GM12878 (cell line): ENCODE measurements around the gene MYO3B. TPM values are rescaled to one million over a fixed set of nuclear protein-coding genes. Genes with fewer than 3 reads are reported as not detected.

Experiments used
- ATAC-seq: fragments of 200-7000 bp; cut with Tn5 transposase; 3 replicates; pipeline ENCODE4 v1.9.1; 2020; ENCODE audit warnings: mild to moderate bottlenecking, moderate library complexity
- BruUV-seq: library from RNA; stranded (reverse); fragments of 400-500 nt; replicated peaks from 2 replicates; lab custom pipeline; 2021; lab: Mats Ljungman, UMichigan
- CTCF ChIA-PET: fragments of 300-600 bp; sonication (Branson Sonifier 250); formaldehyde crosslinking; extraction: SDS; loops from one replicate; lab custom pipeline; 2021; ENCODE audit warnings: inconsistent platforms; lab: Yijun Ruan, JAX
- POLR2A ChIA-PET: fragments of 350-600 bp; formaldehyde crosslinking; extraction: SDS; loops from one replicate; lab custom pipeline; 2021; ENCODE audit warnings: inconsistent platforms; lab: Charles Lee
- RAD21 ChIA-PET: fragments of 300-600 bp; sonication (Branson Sonifier 250); formaldehyde crosslinking; loops from one replicate; lab custom pipeline; 2023; ENCODE audit warnings: antibody characterized with exemption; ENCODE audit not compliant: unreplicated experiment; lab: Charles Lee
- SMC1A ChIA-PET: fragments of 300-600 bp; sonication (Branson Sonifier 250); formaldehyde crosslinking; loops from one replicate; lab custom pipeline; 2023; ENCODE audit not compliant: unreplicated experiment, uncharacterized antibody; lab: Charles Lee
- DNase-seq: peaks from one replicate; pipeline ENCODE4 v3.0.0-alpha.2; 2011; ENCODE audit warnings: low read depth, low spot score
- FAIRE-seq: peaks from 3 replicates; lab custom pipeline; 2011; peaks lifted over from hg19 to GRCh38; lab: Jason Lieb, UNC
- H2AFZ ChIP-seq: 2 replicates; pipeline ENCODE4 v1.6.0; 2011; ENCODE audit warnings: low read depth, low read length, control low read depth; ENCODE audit not compliant: control insufficient read depth
- H3K27ac ChIP-seq: 2 replicates; pipeline ENCODE4 v1.5.1; 2011; ENCODE audit warnings: control low read depth; ENCODE audit not compliant: control insufficient read depth, insufficient read depth
- H3K27me3 ChIP-seq, 2 experiments: replicated peaks in 1 of 2; 2 replicates each; pipeline versions ENCODE4 v1.6.0 to v1.6.1; 2011; ENCODE audit warnings: low read length in 1 of 2; ENCODE audit not compliant: control insufficient read depth in 2 of 2, insufficient read depth in 2 of 2
- H3K36me3 ChIP-seq, 2 experiments: 2 replicates each; pipeline ENCODE4 v1.5.1; 2011; ENCODE audit warnings: low read length in 1 of 2; ENCODE audit not compliant: control insufficient read depth in 2 of 2, insufficient read depth in 2 of 2
- H3K4me1 ChIP-seq: 2 replicates; pipeline ENCODE4 v1.6.1; 2011; ENCODE audit warnings: mild to moderate bottlenecking, low read length, moderate library complexity, mixed read lengths; ENCODE audit not compliant: control insufficient read depth, insufficient read depth
- H3K4me2 ChIP-seq: 2 replicates; pipeline ENCODE4 v1.6.0; 2011; ENCODE audit warnings: control low read depth; ENCODE audit not compliant: control insufficient read depth, insufficient read depth
- H3K4me3 ChIP-seq: fragments of 200-600 bp; sonication (generic); 2 replicates; pipeline ENCODE4 v1.5.1; 2016
- H3K79me2 ChIP-seq: 2 replicates; pipeline ENCODE4 v1.6.0; 2011; ENCODE audit warnings: low read length; ENCODE audit not compliant: control insufficient read depth, insufficient read depth
- H3K9ac ChIP-seq: 2 replicates; pipeline ENCODE4 v1.8.0; 2011; ENCODE audit warnings: low read length, control low read depth, mixed read lengths; ENCODE audit not compliant: control insufficient read depth, insufficient read depth
- H3K9me3 ChIP-seq: replicated peaks from 3 replicates; pipeline ENCODE4 v1.5.1; 2011; ENCODE audit warnings: mild to moderate bottlenecking, low read length; ENCODE audit not compliant: control insufficient read depth, insufficient read depth
- H4K20me1 ChIP-seq: 2 replicates; pipeline ENCODE4 v1.6.0; 2011; ENCODE audit not compliant: control insufficient read depth, insufficient read depth
- ATF2 ChIP-seq: IDR thresholded peaks from 2 replicates; pipeline ENCODE4 v1.6.1; 2012; ENCODE audit warnings: low read length, inconsistent platforms
- DPF2 ChIP-seq: fragments of 450-650 bp; IDR thresholded peaks from 2 replicates; pipeline ENCODE4 v1.6.1; 2017; ENCODE audit warnings: mild to moderate bottlenecking
- FOS ChIP-seq: IDR thresholded peaks from 3 replicates; pipeline ENCODE4 v1.6.1; 2011; ENCODE audit warnings: borderline replicate concordance; ENCODE audit not compliant: insufficient read length; ENCODE audit errors: extremely low read depth
- FOXK2 ChIP-seq: fragments of 450-650 bp; IDR thresholded peaks from 2 replicates; pipeline ENCODE4 v1.6.1; 2017; ENCODE audit warnings: mild to moderate bottlenecking, moderate library complexity
- JUND ChIP-seq: IDR thresholded peaks from 2 replicates; pipeline ENCODE4 v1.6.1; 2012; ENCODE audit warnings: low read depth, mild to moderate bottlenecking, low read length, improper control_type of control experiment, moderate library complexity
- KAT2A ChIP-seq: conservative IDR thresholded peaks from 2 replicates; pipeline ENCODE4 v1.6.1; 2011; ENCODE audit warnings: low read depth, low read length; ENCODE audit not compliant: control insufficient read depth
- MLLT1 ChIP-seq: fragments of 450-650 bp; IDR thresholded peaks from 2 replicates; pipeline ENCODE4 v1.6.1; 2016; ENCODE audit warnings: mild to moderate bottlenecking
- PAX5 ChIP-seq: IDR thresholded peaks from 2 replicates; pipeline ENCODE4 v1.6.1; 2011; ENCODE audit warnings: low read depth, low read length, borderline replicate concordance
- SMC3 ChIP-seq: IDR thresholded peaks from 2 replicates; pipeline ENCODE4 v1.6.1; 2011; ENCODE audit warnings: low read length, improper control_type of control experiment, borderline replicate concordance
- TCF3 ChIP-seq: IDR thresholded peaks from 2 replicates; pipeline ENCODE4 v1.6.1; 2012; ENCODE audit warnings: low read depth, mild to moderate bottlenecking, low read length, borderline replicate concordance; ENCODE audit not compliant: insufficient read depth
- USF2 ChIP-seq: IDR thresholded peaks from 2 replicates; pipeline ENCODE4 v1.6.1; 2011; ENCODE audit warnings: low read depth, low read length, improper control_type of control experiment, borderline replicate concordance
- ZBTB33 ChIP-seq: fragments of 450-650 bp; IDR thresholded peaks from 2 replicates; pipeline ENCODE4 v1.6.1; 2017; ENCODE audit warnings: mild to moderate bottlenecking
- WGBS: methylation state at CpG from one replicate; pipeline ENCODE4 v1.1.6; 2016; ENCODE audit warnings: low lambda C conversion rate; ENCODE audit not compliant: insufficient replicate concordance, insufficient coverage; ENCODE audit errors: missing lambda C conversion rate; 5-methylcytosine and 5-hydroxymethylcytosine counted together
- in situ Hi-C: fragments of 300-500 bp; cut with MboI; formaldehyde crosslinking; loops from 9 replicates; pipeline ENCODE4 v1.14.3; 2018; ENCODE audit warnings: mixed read lengths
- intact Hi-C: fragments of 100-400 bp; cut with micrococcal nuclease; formaldehyde crosslinking; loops from one replicate; pipeline ENCODE4 v1.14.2; 2022; ENCODE audit not compliant: unreplicated experiment
- polyA plus RNA-seq, 11 experiments: library from polyadenylated mRNA; depleted of rRNA in 4 of 11; unstranded in 6 of 11; stranded (reverse) in 5 of 11; fragments of >200 nt; fragmentation: Nextera tagmentation in 4 of 11; fragmentation: Illumina TruSeq in 1 of 11; extraction: Ambion mirVana in 4 of 11; extraction: Trizol in 1 of 11; gene quantifications; 1 replicate in 1 of 11; 2 replicates in 10 of 11; pipeline versions ENCODE4 v1.2.1 to v1.2.3, GENCODE V29; 2011 to 2016; ENCODE audit warnings: inconsistent platforms in 2 of 11, missing spikeins in 2 of 11, low read depth in 1 of 11
- total RNA-seq, 4 experiments: library from RNA; depleted of rRNA in 3 of 4; stranded (reverse); fragments of >200 nt in 3 of 4; fragmentation: Illumina TruSeq in 1 of 4; extraction: Trizol in 1 of 4; gene quantifications; 2 replicates each; pipeline versions ENCODE4 v1.2.1 to v1.2.3, GENCODE V29; 2013 to 2021

MYO3B gene
- total and polyA plus RNA-seq, 10 of the 15 experiments (the other 5 are each of a cell fraction or from before 2014, with no cell fraction given), result 1.1 to 7.1 (median 2.1) TPM

GRCh38 chr2:170244555-170244954 lies 66.6 kb downstream of the MYO3B start (continued):
- no peak for TF ChIP-seq USF2
- TF ChIP-seq PAX5, result no peak
- TF ChIP-seq TCF3, result no peak

GRCh38 chr2:170245312-170245711 lies 67.4 kb downstream of the MYO3B start:
- no peaks in the 10 kb centered on the region for H3K79me2 ChIP-seq
- ChIA-PET SMC1A (interaction anchor here (1.2 to 1.3 kb wide), 2 partner anchors 52 to 116 kb away, joined by 3 read pairs; no protein-coding TSS in a partner anchor), POLR2A (no interaction called here), CTCF (no interaction called here), RAD21 (no interaction called here)
- no peaks in the 10 kb centered on the region for H3K4me1 ChIP-seq
- ATAC-seq (no peak), DNase-seq (no peak), FAIRE-seq (no peak)
- H3K9me3 ChIP-seq, result no peaks in the 10 kb centered on the region
- intact Hi-C loops, result no loop called here
- H3K9ac ChIP-seq, result no peak overlapping the region
- no peak overlapping the region for H3K4me3 ChIP-seq
- H2AFZ ChIP-seq, result no peak overlapping the region
- 32% methylated on average over 3 of the region's 3 CpGs for WGBS
- no peaks in the 10 kb centered on the region for H3K27me3 ChIP-seq
- H3K36me3 ChIP-seq, result no peaks in the 10 kb centered on the region
- H3K27ac ChIP-seq, result no peak overlapping the region
- H3K4me2 ChIP-seq, result no peak overlapping the region
- BruUV-seq, result no TSS peak
- in situ Hi-C loops, result no loop called here
- H4K20me1 ChIP-seq, result no peaks in the 10 kb centered on the region
- TF ChIP-seq FOXK2 (no peak), SMC3 (no peak), FOS (no peak), ZBTB33 (no peak), ATF2 (no peak), KAT2A (no peak), MLLT1 (no peak), DPF2 (no peak), JUND (no peak)
